GM23338 (cell line): ENCODE measurements around the gene KCTD17. TPM values are rescaled to one million over a fixed set of nuclear protein-coding genes. Genes with fewer than 3 reads are reported as not detected.

ENCODE experiments used
- ATAC-seq: fragments of 200-7000 bp; cut with Tn5 transposase; 3 replicates; pipeline ENCODE4 v1.9.1; 2020
- DNase-seq: peaks from one replicate; pipeline ENCODE4 v3.0.0-alpha.2; 2015; ENCODE audit warnings: low spot score
- H2AFZ ChIP-seq: fragments of 200-600 bp; sonication (generic); 2 replicates; pipeline ENCODE4 v1.8.0; 2016; ENCODE audit warnings: antibody characterized with exemption, mild to moderate bottlenecking, moderate library complexity
- H3F3A ChIP-seq: fragments of 200-600 bp; sonication (generic); replicated peaks from 2 replicates; pipeline ENCODE4 v1.8.0; 2017; ENCODE audit warnings: antibody characterized with exemption, mixed run types, low read depth
- H3K27ac ChIP-seq: fragments of 200-600 bp; sonication (generic); 2 replicates; pipeline ENCODE4 v1.6.1; 2016; ENCODE audit warnings: low read depth
- H3K27me3 ChIP-seq: fragments of 200-600 bp; sonication (generic); 2 replicates; pipeline ENCODE4 v1.8.0; 2016; ENCODE audit warnings: mild to moderate bottlenecking, mixed run types, moderate library complexity; ENCODE audit not compliant: insufficient read depth
- H3K36me3 ChIP-seq: fragments of 200-600 bp; sonication (generic); 2 replicates; pipeline ENCODE4 v1.8.0; 2016; ENCODE audit warnings: mild to moderate bottlenecking; ENCODE audit not compliant: insufficient read depth
- H3K4me1 ChIP-seq: fragments of 200-600 bp; sonication (generic); 2 replicates; pipeline ENCODE4 v1.8.0; 2016; ENCODE audit warnings: mild to moderate bottlenecking, moderate library complexity; ENCODE audit not compliant: insufficient read depth
- H3K4me2 ChIP-seq: fragments of 200-600 bp; sonication (generic); 2 replicates; pipeline ENCODE4 v1.7.1; 2017; ENCODE audit warnings: mixed run types
- H3K4me3 ChIP-seq: fragments of 200-600 bp; sonication (generic); 2 replicates; pipeline ENCODE4 v1.6.1; 2016; ENCODE audit warnings: mixed run types
- H3K79me2 ChIP-seq: fragments of 200-600 bp; sonication (generic); replicated peaks from 2 replicates; pipeline ENCODE4 v1.8.0; 2017; ENCODE audit warnings: mild to moderate bottlenecking; ENCODE audit not compliant: insufficient read depth
- H3K9me2 ChIP-seq: fragments of 200-600 bp; sonication (generic); 2 replicates; pipeline ENCODE4 v1.8.0; 2017; ENCODE audit not compliant: insufficient read depth
- H4K20me1 ChIP-seq: fragments of 200-600 bp; sonication (generic); replicated peaks from 2 replicates; pipeline ENCODE4 v1.8.0; 2017; ENCODE audit warnings: mild to moderate bottlenecking; ENCODE audit not compliant: insufficient read depth
- H3K27ac Mint-ChIP-seq: 2 replicates; pipeline ENCODE4 v1.8.0; 2020; ENCODE audit warnings: inconsistent platforms, mild to moderate bottlenecking, moderate library complexity, mixed read lengths
- H3K27me3 Mint-ChIP-seq: 3 replicates; pipeline ENCODE4 v1.8.0; 2022; ENCODE audit warnings: low read depth, mild to moderate bottlenecking, moderate library complexity, mixed read lengths, inconsistent platforms; ENCODE audit not compliant: insufficient read depth, poor library complexity
- H3K36me3 Mint-ChIP-seq: 3 replicates; pipeline ENCODE4 v1.8.0; 2021; ENCODE audit warnings: low read depth, mild to moderate bottlenecking, inconsistent platforms, moderate library complexity, mixed read lengths
- H3K4me1 Mint-ChIP-seq: 3 replicates; pipeline ENCODE4 v1.8.0; 2020; ENCODE audit warnings: mild to moderate bottlenecking, inconsistent platforms, mixed read lengths
- H3K4me3 Mint-ChIP-seq: 3 replicates; pipeline ENCODE4 v1.8.0; 2021; ENCODE audit warnings: moderate library complexity, mild to moderate bottlenecking, inconsistent platforms, mixed read lengths
- H3K9me3 Mint-ChIP-seq: 3 replicates; pipeline ENCODE4 v1.8.0; 2020; ENCODE audit warnings: moderate library complexity, mild to moderate bottlenecking, inconsistent platforms, mixed read lengths
- CREB1 ChIP-seq: fragments of 250-450 bp; sonication (Bioruptor Pico); IDR thresholded peaks from 2 replicates; pipeline ENCODE4 v1.5.0; 2020; ENCODE audit warnings: low read depth, mild to moderate bottlenecking, moderate library complexity
- CTCF ChIP-seq, 2 experiments: fragments of 200-600 bp in 1 of 2; sonication (generic) in 1 of 2; conservative IDR thresholded peaks; 2 replicates each; pipeline versions ENCODE4 v1.5.1 to v1.6.1; 2016 to 2017; ENCODE audit warnings: antibody characterized with exemption in 2 of 2, low read depth in 2 of 2, mild to moderate bottlenecking in 2 of 2, moderate library complexity in 1 of 2
- ETS1 ChIP-seq: IDR thresholded peaks from 2 replicates; pipeline ENCODE4 v1.6.1; 2016; ENCODE audit warnings: antibody characterized with exemption
- EZH2 ChIP-seq: fragments of 200-600 bp; sonication (generic); IDR thresholded peaks from one replicate; pipeline ENCODE4 v1.8.0; 2017; ENCODE audit warnings: antibody characterized with exemption, mild to moderate bottlenecking, low read depth; ENCODE audit not compliant: unreplicated experiment
- EZH2phosphoT487 ChIP-seq: fragments of 200-600 bp; sonication (generic); IDR thresholded peaks from one replicate; pipeline ENCODE4 v1.8.1; 2018; ENCODE audit warnings: antibody characterized with exemption; ENCODE audit not compliant: unreplicated experiment
- JUNB ChIP-seq: IDR thresholded peaks from one replicate; pipeline ENCODE4 v1.6.1; 2016; ENCODE audit warnings: antibody characterized with exemption; ENCODE audit not compliant: unreplicated experiment
- NANOG ChIP-seq: IDR thresholded peaks from 2 replicates; pipeline ENCODE4 v1.6.1; 2016; ENCODE audit warnings: antibody characterized with exemption, borderline replicate concordance
- POLR2AphosphoS5 ChIP-seq: IDR thresholded peaks from 2 replicates; pipeline ENCODE4 v1.6.1; 2016; ENCODE audit warnings: antibody characterized with exemption, low read depth
- REST ChIP-seq: IDR thresholded peaks from one replicate; pipeline ENCODE4 v1.6.1; 2018; ENCODE audit warnings: antibody characterized with exemption; ENCODE audit not compliant: unreplicated experiment
- STAT1 ChIP-seq: IDR thresholded peaks from one replicate; pipeline ENCODE4 v1.6.1; 2016; ENCODE audit warnings: antibody characterized with exemption; ENCODE audit not compliant: unreplicated experiment
- ZNF114 ChIP-seq: fragments of 250-450 bp; sonication (Bioruptor Pico); IDR thresholded peaks from 2 replicates; pipeline ENCODE4 v1.5.0; 2020; ENCODE audit warnings: mild to moderate bottlenecking, moderate library complexity
- ZNF331 ChIP-seq: fragments of 250-450 bp; sonication (Bioruptor Pico); IDR thresholded peaks from 2 replicates; pipeline ENCODE4 v1.5.0; 2020; ENCODE audit warnings: low read depth, mild to moderate bottlenecking, moderate library complexity
- ZNF462 ChIP-seq: fragments of 250-450 bp; sonication (Bioruptor Pico); IDR thresholded peaks from 2 replicates; pipeline ENCODE4 v1.5.0; 2020; ENCODE audit warnings: mild to moderate bottlenecking, moderate library complexity
- polyA plus RNA-seq: library from polyadenylated mRNA; unstranded; fragments of >200 nt; fragmentation: Nextera tagmentation; extraction: Ambion mirVana; gene quantifications from 2 replicates; pipeline ENCODE4 v1.2.1, GENCODE V29; 2016
- total RNA-seq: library from RNA; depleted of rRNA; stranded (reverse); fragments of >200 nt; shearing (Covaris generic); gene quantifications from 2 replicates; pipeline ENCODE4 v1.2.3, GENCODE V29; 2014

The KCTD17 gene
- total and polyA plus RNA-seq, 2 experiments from 2014 or later, result 25.1 to 35.0 TPM

DNA sequence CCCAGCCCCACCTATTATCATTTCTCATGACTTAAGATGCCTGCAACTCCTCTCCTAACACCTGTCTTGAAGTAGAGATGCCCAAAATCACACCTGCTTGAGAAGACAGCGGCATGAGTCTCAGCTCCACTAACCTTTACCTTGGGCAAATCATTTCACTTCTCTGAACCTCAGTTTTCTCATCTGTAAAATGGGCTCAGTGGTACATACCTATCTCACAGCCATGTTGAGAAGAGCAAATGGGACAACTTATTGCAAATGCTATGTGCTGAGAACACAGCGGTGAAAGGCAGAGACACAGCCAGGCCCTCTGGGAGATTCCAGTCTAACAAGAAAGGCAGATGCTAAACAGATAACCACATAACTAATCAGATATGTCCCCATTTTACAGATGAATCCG is 40.1 kb upstream of the KCTD17 start (continued):
- TF ChIP-seq CTCF (conservative IDR thresholded peaks at IDR 0.05; ENCODE audit: low read depth in 2 of 2), result no peak
- TF ChIP-seq EZH2, result no peak
- no peak for TF ChIP-seq ZNF462
- no peak for TF ChIP-seq EZH2phosphoT487
- no peak for TF ChIP-seq STAT1

DNA sequence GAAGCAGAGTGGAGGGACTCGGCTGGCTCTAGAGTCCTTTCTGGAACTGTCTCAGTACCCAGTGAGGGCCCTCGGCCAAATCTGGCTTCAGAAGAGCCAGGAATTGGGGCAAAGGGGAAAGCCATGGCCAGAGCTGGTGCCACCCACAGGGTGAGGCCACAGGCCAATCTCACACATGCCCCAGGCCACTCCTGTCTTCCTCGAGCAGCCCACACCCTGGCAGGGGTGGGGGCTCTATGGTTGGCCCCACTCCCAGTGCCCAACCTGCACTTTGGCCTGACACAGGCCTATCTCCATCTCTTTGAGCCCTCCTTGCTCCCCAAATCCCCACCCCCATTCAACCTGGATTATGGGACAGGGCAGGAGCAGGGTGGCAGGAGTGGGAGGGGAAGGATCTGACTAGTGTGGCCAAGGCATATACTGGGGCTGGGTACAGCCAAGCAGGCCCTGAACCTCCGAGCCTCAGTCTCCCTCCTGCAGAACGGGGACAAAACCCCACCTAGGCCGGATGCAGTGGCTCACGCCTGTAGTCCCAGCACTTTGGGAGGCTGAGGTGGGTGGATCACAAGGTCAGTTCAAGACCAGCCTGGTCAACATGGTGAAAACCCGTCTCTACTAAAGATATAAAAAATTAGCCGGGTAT is 39.2 kb upstream of the KCTD17 start:
- H3K36me3 Mint-ChIP-seq, result peaks cover 9% of the 10 kb centered on the region; the same call in 2 of the 3 replicates
- peaks cover 14% of the 10 kb centered on the region for H3K27me3 Mint-ChIP-seq
- Histone ChIP-seq H3K79me2 (no peaks in the 10 kb centered on the region; the same call in 1 of the 2 replicates), H3K9me2 (no peaks in the 10 kb centered on the region), H3K4me2 (no peak overlapping the region), H3K4me1 (0 out of 2 replicates have a peak, but pooled peaks cover 4% of the 10 kb centered on the region), H4K20me1 (no peaks in the 10 kb centered on the region; the same call in 1 of the 2 replicates), H3K27ac (no peak overlapping the region), H2AFZ (no peak overlapping the region), H3F3A (no peaks in the 10 kb centered on the region), H3K27me3 (no peaks in the 10 kb centered on the region), H3K36me3 (no peaks in the 10 kb centered on the region), H3K4me3 (no peak overlapping the region)
- DNase-seq (no peak), ATAC-seq (no peak)
- no peak overlapping the region for H3K4me3 Mint-ChIP-seq
- H3K9me3 Mint-ChIP-seq, result no peaks in the 10 kb centered on the region; the same call in 2 of the 3 replicates
- H3K4me1 Mint-ChIP-seq, result peaks cover 5% of the 10 kb centered on the region; the same call in 2 of the 3 replicates
- H3K27ac Mint-ChIP-seq, result no peak overlapping the region
- no peak for TF ChIP-seq CREB1
- no peak for TF ChIP-seq EZH2
- no peak for TF ChIP-seq JUNB
- no peak for TF ChIP-seq ZNF331 (CRISPR knock-in tag)
- no peak for TF ChIP-seq ZNF114 (CRISPR knock-in tag)
- TF ChIP-seq NANOG, result no peak
- no peak for TF ChIP-seq REST
- no peak for TF ChIP-seq STAT1
- no peak for TF ChIP-seq ETS1
- no peak for TF ChIP-seq POLR2AphosphoS5
